Prostate gland (tissue), 2 donors: ENCODE results near the gene PARP9.

Experiments used
- CTCF ChIP-seq, 4 experiments: fragments of 200-600 bp in 2 of 4; fragments of 450-650 bp in 2 of 4; sonication (generic) in 2 of 4; IDR thresholded peaks; 1 replicate in 3 of 4; 2 replicates in 1 of 4; pipeline ENCODE4 v1.5.1; 2016 to 2019; ENCODE audit warnings: antibody characterized with exemption in 4 of 4, mild to moderate bottlenecking in 2 of 4, moderate library complexity in 2 of 4
- POLR2A ChIP-seq: fragments of 450-650 bp; IDR thresholded peaks from one replicate; pipeline ENCODE4 v1.6.1; 2016; ENCODE audit warnings: antibody characterized with exemption, mild to moderate bottlenecking
- POLR2AphosphoS5 ChIP-seq: sonication (generic); formaldehyde crosslinking; IDR thresholded peaks from one replicate; pipeline ENCODE4 v1.6.1; 2017; ENCODE audit warnings: antibody characterized with exemption

GRCh38 chr3:122493296-122493695 lies 70.8 kb downstream of the PARP9 start:
- TF ChIP-seq POLR2A (no peak), CTCF (IDR thresholded peaks at IDR 0.05) (no peak), POLR2AphosphoS5 (no peak)
